ENCODE measurements around the gene SS18L1.

- no peak for TF ChIP-seq CTCF (conservative IDR thresholded peaks at IDR 0.05 in 1 of 2, IDR thresholded peaks at IDR 0.05 in 1 of 2; ENCODE audit: extremely low read depth in 1 of 2, insufficient read depth in 1 of 2, low read depth in 1 of 2, low read length in 2 of 2)
- TF ChIP-seq EZH2 (IDR thresholded peaks at IDR 0.05; ENCODE audit: borderline replicate concordance, low read length): no peak
Observed at GRCh38 chr20:62137478-62138203, 5.9 kb upstream of the SS18L1 start.

Data from mammary epithelial cell (primary cell).